Urinary bladder (tissue), 4 donors: ENCODE results near the gene GPR42. TPM values are rescaled to one million over a fixed set of nuclear protein-coding genes. Genes with fewer than 3 reads are reported as not detected.
"Not testable (repeated sequence)": the region's sequence is repeated elsewhere in the genome, so short reads cannot be mapped to it uniquely, and the experiment has no call there.

Source experiments
- DNase-seq: peaks from one replicate; pipeline ENCODE4 v3.0.0-alpha.2; 2015; ENCODE audit errors: extremely low spot score
- H3K27ac ChIP-seq: one replicate; pipeline ENCODE4 v1.5.1; 2013; ENCODE audit warnings: low read depth, mild to moderate bottlenecking, moderate library complexity
- H3K36me3 ChIP-seq: one replicate; pipeline ENCODE4 v1.6.1; 2013; ENCODE audit warnings: mild to moderate bottlenecking, moderate library complexity; ENCODE audit not compliant: insufficient read depth
- H3K4me1 ChIP-seq: one replicate; pipeline ENCODE4 v1.6.1; 2013; ENCODE audit warnings: mild to moderate bottlenecking, moderate library complexity; ENCODE audit not compliant: insufficient read depth
- H3K4me3 ChIP-seq: one replicate; pipeline ENCODE4 v1.5.1; 2013; ENCODE audit warnings: low read depth, low read length
- WGBS: extraction: QIAGEN DNeasy Blood & Tissue Kit; methylation state at CpG from one replicate; pipeline ENCODE4 v1.1.7; 2013; 5-methylcytosine and 5-hydroxymethylcytosine counted together
- polyA plus RNA-seq: library from polyadenylated mRNA; stranded (reverse); fragments of 200-250 nt; gene quantifications from one replicate; pipeline ENCODE4 v1.2.3, GENCODE V29; 2013
- total RNA-seq: library from RNA; depleted of rRNA; stranded (reverse); fragments of >200 nt; gene quantifications from one replicate; pipeline ENCODE4 v1.2.3, GENCODE V29; 2014
- donor health status: healthy with polysubstance abuse.
- donor health status: healthy.

The GPR42 gene
- total and polyA plus RNA-seq, 2 donors = 0.14 TPM; not detected in 1

GRCh38 chr19:35363001-35363590, 7.8 kb upstream of the GPR42 start:
- Histone ChIP-seq H3K4me3 (no peak overlapping the region), H3K27ac (no peak overlapping the region), H3K36me3 (no peaks in the 10 kb centered on the region), H3K4me1 (no peaks in the 10 kb centered on the region)
- DNase-seq = no peak
- 85% methylated on average over 11 of the region's 11 CpGs for WGBS

- H3K4me3 ChIP-seq = no peak overlapping the region
- DNase-seq = no peak
- WGBS = 81% methylated on average over 19 of the region's 19 CpGs
- H3K4me1 ChIP-seq = no peaks in the 10 kb centered on the region
- H3K27ac ChIP-seq = no peak overlapping the region
- H3K36me3 ChIP-seq = no peaks in the 10 kb centered on the region
Measured at GRCh38 chr19:35363711-35364425, 7.0 kb upstream of the GPR42 start.

- Histone ChIP-seq H3K36me3 (no peaks in the 10 kb centered on the region), H3K4me1 (no peaks in the 10 kb centered on the region), H3K4me3 (no peak overlapping the region), H3K27ac (no peak overlapping the region)
- 94% methylated on average over 4 of the region's 4 CpGs for WGBS
- DNase-seq = no peak
Measured at GRCh38 chr19:35365303-35365702, 5.6 kb upstream of the GPR42 start.

DNA sequence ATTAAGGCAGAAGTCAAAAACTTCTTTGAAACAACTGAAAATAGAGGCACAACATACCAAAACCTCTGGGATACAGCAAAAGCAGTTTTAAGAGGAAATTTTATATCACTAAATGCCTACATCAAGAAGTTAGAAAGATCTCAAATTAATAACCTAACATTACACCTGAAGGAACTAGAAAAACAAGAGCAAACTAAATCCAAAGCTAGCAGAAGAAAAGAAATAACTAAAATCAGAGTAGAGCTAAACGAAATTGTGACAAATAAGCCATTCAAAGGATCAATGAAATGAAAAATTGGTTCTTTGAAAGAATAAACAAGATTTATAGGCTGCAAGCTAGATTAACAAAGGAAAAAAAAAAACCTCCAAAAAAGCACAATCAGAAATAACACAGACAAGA, 2.5 kb upstream of the GPR42 start:
- no peak overlapping the region for H3K27ac ChIP-seq
- H3K4me1 ChIP-seq = no peaks in the 10 kb centered on the region
- H3K4me3 ChIP-seq = no peak overlapping the region
- H3K36me3 ChIP-seq = no peaks in the 10 kb centered on the region
- DNase-seq = no peak
- WGBS = 77% methylated on average over 1 of the region's 1 CpG

- DNase-seq = no peak
- Histone ChIP-seq H3K27ac (no peak overlapping the region), H3K4me3 (no peak overlapping the region), H3K36me3 (no peaks in the 10 kb centered on the region), H3K4me1 (no peaks in the 10 kb centered on the region)
Measured at GRCh38 chr19:35369522-35369921, 1.3 kb upstream of the GPR42 start.

GRCh38 chr19:35373492-35373891, 2.6 kb downstream of the GPR42 start:
- H3K36me3 ChIP-seq = no peaks in the 10 kb centered on the region
- H3K4me1 ChIP-seq = no peaks in the 10 kb centered on the region
- H3K27ac ChIP-seq = no peak overlapping the region
- DNase-seq = no peak
- 79% methylated on average over 7 of the region's 7 CpGs for WGBS
- H3K4me3 ChIP-seq = no peak overlapping the region

DNA sequence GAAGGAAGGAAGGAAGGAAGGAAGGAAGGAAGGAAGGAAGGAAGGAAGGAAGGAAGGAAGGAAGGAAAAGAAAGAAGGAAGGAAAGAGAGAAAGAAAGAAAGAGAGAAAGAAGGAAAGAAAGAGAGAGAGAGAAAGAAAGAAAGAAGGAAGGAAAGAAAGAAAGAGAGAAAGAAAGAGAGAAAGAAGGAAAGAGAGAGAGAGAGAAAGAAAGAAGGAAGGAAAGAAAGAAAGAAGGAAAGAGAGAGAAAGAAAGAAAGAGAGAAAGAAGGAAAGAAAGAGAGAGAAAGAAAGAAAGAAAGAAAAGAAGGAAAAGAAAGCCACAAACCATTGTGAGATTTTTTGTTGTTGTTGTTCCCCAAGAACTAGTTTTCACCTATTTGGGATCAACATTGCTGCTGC, 3.2 kb downstream of the GPR42 start:
- H3K4me1 ChIP-seq, DNase-seq, H3K27ac ChIP-seq, H3K4me3 ChIP-seq, H3K36me3 ChIP-seq: not testable (repeated sequence)

DNA sequence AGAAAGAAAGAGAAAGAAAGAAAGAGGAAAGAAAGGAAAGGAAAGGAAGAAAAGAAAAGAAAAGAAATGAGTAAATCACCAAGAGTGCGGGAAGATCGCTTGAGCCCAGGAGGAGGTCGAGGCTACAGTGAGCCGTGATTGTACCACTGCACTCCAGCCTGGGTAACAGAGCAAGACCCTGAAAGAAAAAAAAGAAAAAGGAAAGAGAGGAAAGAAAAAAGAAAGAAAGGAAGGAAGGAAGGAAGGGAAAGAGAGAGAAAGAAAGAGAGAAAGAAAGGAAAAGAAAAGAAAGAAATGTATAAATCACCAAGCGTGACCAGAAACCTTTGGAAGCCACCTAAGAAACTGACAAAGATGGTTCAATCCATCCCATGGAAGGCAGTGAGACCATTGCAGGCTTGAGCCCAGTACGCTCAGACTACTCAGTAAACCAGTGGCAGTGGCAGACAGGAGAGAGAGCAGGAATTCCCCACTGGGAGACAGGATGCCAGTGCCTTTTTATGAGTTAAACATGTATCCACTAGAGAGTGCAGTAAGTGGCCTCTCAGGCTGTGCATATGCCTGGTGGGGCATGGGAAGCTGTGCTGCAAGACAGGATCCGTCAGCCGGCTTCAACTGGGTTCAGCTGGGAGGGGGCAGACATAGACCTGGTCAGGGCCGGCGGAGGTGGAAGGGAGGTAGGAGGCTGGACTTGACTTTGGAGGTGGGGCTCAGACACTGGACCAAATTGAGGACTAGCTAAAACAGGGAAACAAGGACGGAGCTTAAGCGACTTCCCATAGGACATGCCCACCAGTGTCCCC, 4.8 kb downstream of the GPR42 start:
- no peaks in the 10 kb centered on the region for H3K36me3 ChIP-seq
- WGBS = 85% methylated on average over 12 of the region's 12 CpGs
- H3K4me1 ChIP-seq = no peaks in the 10 kb centered on the region
- H3K4me3 ChIP-seq = no peak overlapping the region
- no peak overlapping the region for H3K27ac ChIP-seq
- no peak for DNase-seq

DNA sequence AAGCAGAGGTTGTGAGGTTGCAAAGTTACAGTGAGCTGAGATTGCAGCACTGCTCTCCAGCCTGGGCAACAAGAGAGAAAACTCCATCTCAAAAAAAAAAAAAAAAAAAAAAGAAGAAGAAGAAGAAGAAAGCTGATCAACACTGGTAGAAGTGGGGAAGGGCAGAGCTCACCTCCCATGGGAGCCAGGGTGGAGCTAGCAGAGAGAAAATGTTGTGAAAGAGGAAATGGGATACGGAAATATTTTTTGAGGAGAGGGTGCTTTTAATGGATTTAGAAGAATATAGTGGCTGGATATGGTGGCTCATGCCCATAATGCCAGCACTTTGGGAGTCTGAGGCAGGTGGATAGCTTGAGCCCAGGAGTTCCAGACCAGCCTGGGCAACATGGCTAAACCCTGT, 6.8 kb downstream of the GPR42 start:
- Histone ChIP-seq H3K36me3 (no peaks in the 10 kb centered on the region), H3K4me1 (no peaks in the 10 kb centered on the region), H3K27ac (no peak overlapping the region), H3K4me3 (no peak overlapping the region)
- WGBS = 60% methylated on average over 1 of the region's 1 CpG
- no peak for DNase-seq

GRCh38 chr19:35378356-35378755, 7.5 kb downstream of the GPR42 start:
- Histone ChIP-seq H3K4me1 (no peaks in the 10 kb centered on the region), H3K4me3 (no peak overlapping the region), H3K36me3 (no peaks in the 10 kb centered on the region), H3K27ac (no peak overlapping the region)
- DNase-seq = no peak
- 97% methylated on average over 3 of the region's 3 CpGs for WGBS

- H3K36me3 ChIP-seq, H3K27ac ChIP-seq, DNase-seq, H3K4me3 ChIP-seq, H3K4me1 ChIP-seq: not testable (repeated sequence)
- 92% methylated on average over 5 of the region's 5 CpGs for WGBS
Measured at GRCh38 chr19:35379545-35379944, 8.7 kb downstream of the GPR42 start.

DNA sequence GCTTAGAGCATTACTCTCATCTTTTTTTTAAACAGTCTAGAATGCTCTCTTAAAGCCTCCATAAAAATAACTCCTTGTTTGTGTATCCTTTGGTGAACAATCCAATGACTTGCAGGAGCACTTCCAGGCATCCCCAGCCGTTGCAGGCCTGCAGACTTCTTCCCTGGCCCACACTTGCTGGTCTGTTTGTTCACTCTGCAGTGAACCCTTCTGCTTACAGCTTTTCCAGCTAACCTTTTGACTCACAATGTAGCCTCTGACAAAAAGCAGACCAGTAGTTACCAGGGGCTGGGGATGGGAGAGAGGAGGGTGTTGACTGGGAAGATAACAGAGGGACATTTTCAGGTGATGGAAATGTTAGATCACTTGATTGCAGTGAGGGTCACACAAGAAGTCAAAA, 9.1 kb downstream of the GPR42 start:
- Histone ChIP-seq H3K4me3 (no peak overlapping the region), H3K27ac (no peak overlapping the region), H3K36me3 (no peaks in the 10 kb centered on the region), H3K4me1 (no peaks in the 10 kb centered on the region)
- WGBS = 8% methylated on average over 1 of the region's 1 CpG
- DNase-seq = no peak

GRCh38 chr19:35380450-35381124, 9.7 kb downstream of the GPR42 start:
- Histone ChIP-seq H3K36me3 (no peaks in the 10 kb centered on the region), H3K27ac (no peak overlapping the region), H3K4me1 (no peaks in the 10 kb centered on the region), H3K4me3 (no peak overlapping the region)
- 41% methylated on average over 9 of the region's 9 CpGs for WGBS
- DNase-seq = no peak

DNA sequence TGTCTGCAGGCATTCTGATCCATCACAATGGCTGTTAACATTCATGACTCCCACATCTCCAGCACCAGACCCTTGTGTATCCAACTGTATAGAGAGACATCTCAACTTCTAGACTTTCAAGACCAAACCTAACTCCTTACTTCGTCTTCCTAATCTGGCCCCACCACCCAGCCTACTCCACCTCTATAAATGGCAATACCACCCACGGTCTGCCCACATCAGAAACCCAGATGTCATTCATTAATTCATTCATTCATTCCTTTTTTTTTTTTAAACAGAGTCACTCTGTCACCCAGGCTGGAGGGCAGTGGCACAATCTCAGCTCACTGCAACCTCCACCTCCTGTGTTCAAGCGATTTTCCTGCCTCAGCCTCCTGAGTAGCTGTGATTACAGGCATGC, 10.4 kb downstream of the GPR42 start:
- H3K4me3 ChIP-seq = no peak overlapping the region
- no peaks in the 10 kb centered on the region for H3K36me3 ChIP-seq
- DNase-seq = no peak
- H3K27ac ChIP-seq = no peak overlapping the region
- H3K4me1 ChIP-seq = no peaks in the 10 kb centered on the region
- WGBS = 51% methylated on average over 3 of the region's 3 CpGs
